Astrocyte of the spinal cord (primary cell): ENCODE data around the gene MTMR2.

Experiments
- DNase-seq: peaks from one replicate; pipeline ENCODE4 v3.0.0; 2011; ENCODE audit warnings: low read depth, low spot score
- H3K4me3 ChIP-seq: 2 replicates; pipeline ENCODE4 v1.5.1; 2011; ENCODE audit warnings: low read depth, mild to moderate bottlenecking, low read length, moderate library complexity
- CTCF ChIP-seq: IDR thresholded peaks from 2 replicates; pipeline ENCODE4 v1.5.1; 2012; ENCODE audit warnings: low read depth, mild to moderate bottlenecking, low read length, inconsistent platforms
- in situ Hi-C: cut with HindIII; loops from 2 replicates; pipeline ENCODE4 v1.10.0; 2017; ENCODE audit warnings: low sequenced_read_pairs

MTMR2 gene

GRCh38 chr11:95922099-95922498 is 1.8 kb downstream of the MTMR2 start:
- no peak for DNase-seq
- in situ Hi-C loops = no loop called here
- H3K4me3 ChIP-seq = no peak overlapping the region
- TF ChIP-seq CTCF = no peak

GRCh38 chr11:95920460-95921105 is 3.3 kb downstream of the MTMR2 start:
- in situ Hi-C loops = no loop called here
- H3K4me3 ChIP-seq = no peak overlapping the region
- no peak for TF ChIP-seq CTCF
- no peak for DNase-seq

- no peak for DNase-seq
- in situ Hi-C loops = no loop called here
- H3K4me3 ChIP-seq = no peak overlapping the region
- TF ChIP-seq CTCF = no peak
These were observed 4.4 kb downstream of the MTMR2 start for GRCh38 chr11:95919514-95919913.

- TF ChIP-seq CTCF = no peak
- no peak for DNase-seq
- in situ Hi-C loops = no loop called here
- no peak overlapping the region for H3K4me3 ChIP-seq
These were observed 5.2 kb downstream of the MTMR2 start for GRCh38 chr11:95918720-95919119.

- no peak overlapping the region for H3K4me3 ChIP-seq
- no peak for DNase-seq
- in situ Hi-C loops = no loop called here
- TF ChIP-seq CTCF = no peak
These were observed 5.9 kb downstream of the MTMR2 start for GRCh38 chr11:95918056-95918455.

- no peak overlapping the region for H3K4me3 ChIP-seq
- in situ Hi-C loops = no loop called here
- no peak for TF ChIP-seq CTCF
- no peak for DNase-seq
These were observed 6.5 kb downstream of the MTMR2 start for GRCh38 chr11:95917193-95918036.
